ENCODE data around the gene IREB2.
"Not testable (repeated sequence)": the region's sequence is repeated elsewhere in the genome, so short reads cannot be mapped to it uniquely, and the experiment has no call there.

DNA sequence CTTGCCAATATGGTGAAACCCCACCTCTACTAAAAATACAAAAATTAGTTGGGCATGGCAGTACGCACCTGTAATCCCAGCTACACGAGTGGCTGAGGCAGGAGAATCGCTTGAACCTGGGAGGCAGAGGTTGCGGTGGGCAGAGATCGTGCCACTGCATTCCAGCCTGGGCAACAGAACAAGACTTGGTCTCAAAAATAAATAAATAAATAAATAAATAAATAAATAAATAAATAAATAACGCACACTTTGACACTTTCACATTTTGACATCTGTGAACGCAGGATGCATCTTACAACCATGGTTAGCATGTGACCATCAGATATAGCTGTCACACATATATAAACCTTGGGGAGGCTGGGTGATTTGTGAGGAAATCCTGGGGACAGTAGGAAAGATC lies 33.2 kb upstream of the IREB2 start:
- TF ChIP-seq EP300, POLR2A (IDR thresholded peaks at IDR 0.05): not testable (repeated sequence)
- TF ChIP-seq, protein P1, sequence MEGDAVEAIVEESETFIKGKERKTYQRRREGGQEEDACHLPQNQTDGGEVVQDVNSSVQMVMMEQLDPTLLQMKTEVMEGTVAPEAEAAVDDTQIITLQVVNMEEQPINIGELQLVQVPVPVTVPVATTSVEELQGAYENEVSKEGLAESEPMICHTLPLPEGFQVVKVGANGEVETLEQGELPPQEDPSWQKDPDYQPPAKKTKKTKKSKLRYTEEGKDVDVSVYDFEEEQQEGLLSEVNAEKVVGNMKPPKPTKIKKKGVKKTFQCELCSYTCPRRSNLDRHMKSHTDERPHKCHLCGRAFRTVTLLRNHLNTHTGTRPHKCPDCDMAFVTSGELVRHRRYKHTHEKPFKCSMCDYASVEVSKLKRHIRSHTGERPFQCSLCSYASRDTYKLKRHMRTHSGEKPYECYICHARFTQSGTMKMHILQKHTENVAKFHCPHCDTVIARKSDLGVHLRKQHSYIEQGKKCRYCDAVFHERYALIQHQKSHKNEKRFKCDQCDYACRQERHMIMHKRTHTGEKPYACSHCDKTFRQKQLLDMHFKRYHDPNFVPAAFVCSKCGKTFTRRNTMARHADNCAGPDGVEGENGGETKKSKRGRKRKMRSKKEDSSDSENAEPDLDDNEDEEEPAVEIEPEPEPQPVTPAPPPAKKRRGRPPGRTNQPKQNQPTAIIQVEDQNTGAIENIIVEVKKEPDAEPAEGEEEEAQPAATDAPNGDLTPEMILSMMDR (IDR thresholded peaks at IDR 0.05): not testable (repeated sequence)

Measured in upper lobe of left lung (tissue), 4 donors.